GM20000 (cell line): ENCODE results near the gene MS4A6A.
"Not testable (repeated sequence)": the region's sequence is repeated elsewhere in the genome, so short reads cannot be mapped to it uniquely, and the experiment has no call there.

Experiments
- DNase-seq: peaks from one replicate; pipeline ENCODE4 v3.0.0; 2012; ENCODE audit warnings: low spot score
- TF ChIP-seq, protein P1 (sequence below): IDR thresholded peaks from 2 replicates; pipeline ENCODE4 v1.5.1; 2012; ENCODE audit warnings: mild to moderate bottlenecking, control low read depth; ENCODE audit errors: extremely low read depth, missing control alignments

Gene MS4A6A

DNA sequence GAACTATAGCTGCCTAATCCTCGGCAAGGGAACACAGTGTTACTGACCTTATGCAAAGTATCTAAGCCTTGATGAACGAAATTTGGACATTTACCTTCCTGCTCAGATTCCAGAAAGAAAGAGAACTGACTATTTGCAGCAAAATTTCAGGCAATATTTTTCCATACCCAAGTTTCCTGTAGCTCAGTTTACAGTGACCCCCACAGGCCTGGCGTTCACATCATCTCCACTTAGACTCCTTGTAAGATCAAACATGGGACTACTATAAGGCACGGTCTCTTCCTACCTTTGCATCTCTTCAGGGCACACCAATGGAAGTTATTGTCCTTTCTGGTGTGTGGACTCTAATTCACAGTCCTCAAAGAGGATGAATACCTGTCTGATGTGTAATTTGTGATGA is 21.1 kb downstream of the MS4A6A start:
- TF ChIP-seq, protein P1, sequence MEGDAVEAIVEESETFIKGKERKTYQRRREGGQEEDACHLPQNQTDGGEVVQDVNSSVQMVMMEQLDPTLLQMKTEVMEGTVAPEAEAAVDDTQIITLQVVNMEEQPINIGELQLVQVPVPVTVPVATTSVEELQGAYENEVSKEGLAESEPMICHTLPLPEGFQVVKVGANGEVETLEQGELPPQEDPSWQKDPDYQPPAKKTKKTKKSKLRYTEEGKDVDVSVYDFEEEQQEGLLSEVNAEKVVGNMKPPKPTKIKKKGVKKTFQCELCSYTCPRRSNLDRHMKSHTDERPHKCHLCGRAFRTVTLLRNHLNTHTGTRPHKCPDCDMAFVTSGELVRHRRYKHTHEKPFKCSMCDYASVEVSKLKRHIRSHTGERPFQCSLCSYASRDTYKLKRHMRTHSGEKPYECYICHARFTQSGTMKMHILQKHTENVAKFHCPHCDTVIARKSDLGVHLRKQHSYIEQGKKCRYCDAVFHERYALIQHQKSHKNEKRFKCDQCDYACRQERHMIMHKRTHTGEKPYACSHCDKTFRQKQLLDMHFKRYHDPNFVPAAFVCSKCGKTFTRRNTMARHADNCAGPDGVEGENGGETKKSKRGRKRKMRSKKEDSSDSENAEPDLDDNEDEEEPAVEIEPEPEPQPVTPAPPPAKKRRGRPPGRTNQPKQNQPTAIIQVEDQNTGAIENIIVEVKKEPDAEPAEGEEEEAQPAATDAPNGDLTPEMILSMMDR: no peak
- no peak for DNase-seq

DNA sequence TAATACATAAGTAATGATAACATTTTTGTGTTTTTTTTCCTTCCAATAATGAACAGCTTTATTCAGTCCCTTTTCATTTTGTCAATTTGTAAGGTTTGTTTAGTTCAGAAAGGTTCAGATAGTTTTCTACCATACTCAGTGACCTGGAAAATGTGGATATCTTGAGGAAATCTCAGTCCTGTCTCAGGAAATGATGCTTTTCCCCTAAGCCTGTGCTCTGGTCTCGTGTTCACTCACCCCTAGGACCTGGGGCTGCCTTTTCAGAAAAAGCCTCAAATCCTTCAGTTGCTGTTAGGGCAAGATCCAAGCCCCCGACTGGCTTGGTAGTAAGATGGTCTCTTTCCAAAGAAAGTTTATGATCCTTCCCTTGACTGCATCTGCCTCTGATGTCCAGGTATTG is 21.8 kb downstream of the MS4A6A start:
- no peak for DNase-seq
- TF ChIP-seq, protein P1: no peak

DNA sequence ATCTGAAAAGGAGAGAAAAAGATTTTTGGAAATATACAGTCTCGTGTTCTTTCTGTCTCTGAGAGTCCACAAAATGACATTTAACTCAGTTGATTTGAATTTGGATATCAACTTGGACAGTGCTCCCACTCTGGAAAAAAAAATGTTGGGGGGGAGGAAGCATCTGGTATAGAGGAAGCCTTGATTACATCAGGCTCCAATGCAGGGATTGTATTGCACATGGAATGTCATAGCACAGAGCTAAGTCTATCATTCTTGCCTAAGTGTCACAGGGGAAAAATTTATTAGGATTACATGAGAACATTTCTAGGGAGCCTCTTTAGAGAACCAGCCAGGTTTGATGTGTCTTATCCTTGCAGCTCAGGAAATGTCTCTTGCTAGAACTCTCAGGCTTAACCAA is 23.0 kb downstream of the MS4A6A start:
- DNase-seq: no peak
- TF ChIP-seq, protein P1: no peak

DNA sequence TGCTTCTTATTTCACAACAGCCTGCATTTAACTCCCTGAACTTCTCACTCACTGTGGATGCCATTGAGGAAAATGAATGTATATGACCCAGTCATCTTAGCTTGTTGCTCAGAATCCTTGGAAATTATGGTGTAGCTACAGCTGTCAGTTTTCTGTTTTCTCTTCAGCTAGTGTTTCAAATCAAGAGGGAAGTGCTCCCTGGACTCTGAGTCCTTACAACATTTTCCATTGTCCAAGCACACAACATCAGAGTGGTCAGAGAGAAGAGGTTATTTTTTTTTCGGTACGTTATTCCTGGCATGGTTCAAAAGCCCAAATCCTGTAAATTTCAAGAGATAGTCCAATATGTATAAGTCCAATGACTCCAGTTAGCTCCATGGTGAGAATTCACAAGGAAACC is 23.6 kb downstream of the MS4A6A start:
- no peak for DNase-seq
- TF ChIP-seq, protein P1: no peak

DNA sequence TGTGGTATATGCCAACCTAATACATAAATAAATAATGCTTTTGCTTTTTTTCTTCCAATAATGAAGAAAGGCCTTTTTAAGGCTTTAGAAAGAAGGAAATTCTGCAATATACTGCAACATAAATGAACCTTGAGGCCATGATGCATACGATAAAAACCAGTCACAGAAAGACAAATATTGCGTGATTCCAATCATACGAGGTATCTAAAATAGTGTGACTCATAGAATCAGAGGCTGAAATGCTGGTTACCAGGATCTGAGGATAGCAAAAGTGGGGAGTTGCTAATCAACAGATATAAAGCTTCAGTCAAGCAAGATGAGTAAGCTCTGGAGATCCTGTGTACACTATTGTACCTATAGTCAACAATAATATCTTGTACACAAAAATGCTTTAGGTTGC is 24.2 kb downstream of the MS4A6A start:
- TF ChIP-seq, protein P1: no peak
- no peak for DNase-seq

DNA sequence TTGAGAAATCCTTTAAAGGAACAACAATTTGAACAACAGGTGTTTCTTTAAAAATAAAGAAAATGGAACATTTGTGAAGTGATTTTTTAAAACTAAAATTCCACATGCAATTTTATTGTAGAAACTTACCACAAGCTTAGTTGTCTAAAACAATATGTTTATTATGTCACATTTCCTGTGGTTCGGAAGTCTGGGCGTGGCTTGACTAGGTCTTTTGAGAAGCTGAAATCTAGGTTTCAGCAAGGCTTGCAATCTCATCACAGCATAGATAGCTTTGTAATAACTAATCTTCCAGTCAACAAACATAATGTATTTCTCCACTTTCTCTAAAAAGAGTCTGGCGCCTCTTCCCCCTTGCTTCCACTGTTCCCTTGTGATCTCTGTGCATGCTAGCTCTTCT is 27.0 kb downstream of the MS4A6A start:
- no peak for DNase-seq
- TF ChIP-seq, protein P1: no peak

DNA sequence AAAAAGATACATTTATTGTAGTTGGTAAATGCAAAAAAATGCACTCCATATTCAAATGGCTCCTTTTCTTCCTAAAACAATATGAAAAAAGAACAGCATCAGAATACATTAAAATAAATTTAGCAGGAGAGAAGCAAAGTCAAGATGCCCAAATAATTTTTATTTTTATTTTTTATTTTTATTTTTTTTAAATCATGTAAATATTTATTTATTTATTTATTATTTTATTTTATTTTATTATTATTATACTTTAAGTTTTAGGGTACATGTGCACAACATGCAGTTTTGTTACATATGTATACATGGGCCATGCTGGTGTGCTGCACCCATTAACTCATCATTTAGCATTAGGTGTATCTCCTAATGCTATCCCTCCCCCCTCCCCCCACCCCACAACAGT is 30.2 kb downstream of the MS4A6A start:
- DNase-seq: not testable (repeated sequence)

DNA sequence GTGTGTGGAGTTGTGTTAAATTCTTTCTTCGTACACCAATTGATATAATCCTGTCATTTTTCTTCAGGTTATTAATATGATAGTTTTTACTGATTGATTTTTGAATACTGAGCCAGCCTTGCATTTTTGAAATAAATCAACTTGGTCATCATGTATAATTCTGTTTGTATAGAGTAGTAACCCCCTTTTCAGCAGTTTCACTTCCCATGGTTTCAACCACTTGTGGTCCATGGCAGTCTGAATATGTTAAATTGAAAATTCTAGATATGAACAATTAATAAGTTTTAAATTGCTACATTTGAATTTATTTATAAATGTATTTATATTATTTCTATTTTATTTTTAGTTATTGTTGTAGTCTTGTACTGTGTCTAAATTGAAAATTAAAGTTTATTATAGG is 32.6 kb downstream of the MS4A6A start:
- no peak for DNase-seq
- TF ChIP-seq, protein P1: no peak
